Endothelial cell of umbilical vein (primary cell): ENCODE measurements around the gene VDAC2. TPM values are rescaled to one million over a fixed set of nuclear protein-coding genes. Genes with fewer than 3 reads are reported as not detected.

Source experiments
- BruUV-seq: library from RNA; stranded (reverse); fragments of 400-500 nt; replicated peaks from 2 replicates; lab custom pipeline; 2021; lab: Mats Ljungman, UMichigan
- CTCF ChIA-PET: fragments of 300-600, 350-600 bp; sonication (Branson Sonifier 250); formaldehyde crosslinking; loops from one replicate; lab custom pipeline; 2021; ENCODE audit warnings: antibody characterized with exemption, inconsistent platforms; lab: Charles Lee
- POLR2A ChIA-PET: fragments of 300-600, 350-600 bp; sonication (Branson Sonifier 250); formaldehyde crosslinking; loops from one replicate; lab custom pipeline; 2021; ENCODE audit warnings: antibody characterized with exemption, inconsistent platforms; lab: Charles Lee
- DNase-seq: peaks from one replicate; pipeline ENCODE4 v3.0.0-alpha.2; 2011; ENCODE audit warnings: low read depth, low spot score
- FAIRE-seq: peaks from 2 replicates; lab custom pipeline; 2011; peaks lifted over from hg19 to GRCh38; lab: Jason Lieb, UNC
- H2AFZ ChIP-seq: 2 replicates; pipeline ENCODE4 v1.6.0; 2012; ENCODE audit warnings: low read depth, low read length, control low read depth, inconsistent platforms
- H3K27ac ChIP-seq: 2 replicates; pipeline ENCODE4 v1.5.1; 2011; ENCODE audit warnings: low read depth, mild to moderate bottlenecking, control low read depth, low read length, moderate library complexity; ENCODE audit not compliant: insufficient read depth
- H3K27me3 ChIP-seq, 2 experiments: 2 replicates each; pipeline versions ENCODE4 v1.6.0 to v1.6.1; 2011; ENCODE audit warnings: low read length in 2 of 2, mixed read lengths in 1 of 2; ENCODE audit not compliant: control insufficient read depth in 2 of 2, insufficient read depth in 2 of 2
- H3K36me3 ChIP-seq, 2 experiments: 2 replicates in 1 of 2; 3 replicates in 1 of 2; pipeline ENCODE4 v1.5.1; 2011; ENCODE audit warnings: low read length in 2 of 2, mild to moderate bottlenecking in 1 of 2, moderate library complexity in 1 of 2; ENCODE audit not compliant: control insufficient read depth in 2 of 2, insufficient read depth in 2 of 2; ENCODE audit errors: extremely low read depth in 1 of 2
- H3K4me1 ChIP-seq: 3 replicates; pipeline ENCODE4 v1.5.1; 2011; ENCODE audit warnings: mild to moderate bottlenecking, low read length; ENCODE audit not compliant: control insufficient read depth, insufficient read depth; ENCODE audit errors: extremely low read depth
- H3K4me2 ChIP-seq: 2 replicates; pipeline ENCODE4 v1.6.1; 2011; ENCODE audit warnings: low read length, control low read depth, mixed read lengths; ENCODE audit not compliant: insufficient read depth
- H3K4me3 ChIP-seq, 3 experiments: fragments of 200-600 bp in 1 of 3; sonication (generic), shearing (Covaris generic) in 1 of 3; replicated peaks in 1 of 3; 2 replicates each; pipeline ENCODE4 v1.5.1; 2011 to 2016; ENCODE audit warnings: control low read depth in 3 of 3, low read length in 3 of 3, mild to moderate bottlenecking in 2 of 3, inconsistent platforms in 1 of 3, low read depth in 1 of 3, moderate library complexity in 1 of 3; ENCODE audit not compliant: insufficient read depth in 1 of 3
- H3K79me2 ChIP-seq: 2 replicates; pipeline ENCODE4 v1.6.0; 2012; ENCODE audit warnings: low read length, inconsistent platforms; ENCODE audit not compliant: control insufficient read depth, insufficient read depth
- H3K9ac ChIP-seq: replicated peaks from 2 replicates; pipeline ENCODE3; 2011; ENCODE audit warnings: low read length, control low read depth; ENCODE audit not compliant: insufficient read depth; ENCODE audit errors: extremely low read depth
- H3K9me1 ChIP-seq: replicated peaks from 3 replicates; pipeline ENCODE4 v1.6.0; 2011; ENCODE audit warnings: mild to moderate bottlenecking, low read length; ENCODE audit not compliant: control insufficient read depth, insufficient read depth; ENCODE audit errors: extremely low read depth
- H3K9me3 ChIP-seq: replicated peaks from 2 replicates; pipeline ENCODE4 v1.5.1; 2012; ENCODE audit warnings: low read length, inconsistent platforms; ENCODE audit not compliant: control insufficient read depth, insufficient read depth
- H4K20me1 ChIP-seq: replicated peaks from 2 replicates; pipeline ENCODE3; 2011; ENCODE audit warnings: mild to moderate bottlenecking, low read length; ENCODE audit not compliant: control insufficient read depth, insufficient read depth; ENCODE audit errors: extremely low read depth
- CTCF ChIP-seq, 2 donors: IDR thresholded peaks; 1 replicate in 1 of 2; 2 replicates in 1 of 2; pipeline ENCODE4 v1.5.1; 2011; ENCODE audit warnings: low read length in 2 of 2, mild to moderate bottlenecking in 2 of 2, moderate library complexity in 2 of 2, control low read depth in 1 of 2, inconsistent platforms in 1 of 2, low read depth in 1 of 2; ENCODE audit not compliant: insufficient read depth in 1 of 2; ENCODE audit errors: extremely low read depth in 1 of 2
- EZH2 ChIP-seq: IDR thresholded peaks from 2 replicates; pipeline ENCODE4 v1.6.1; 2012; ENCODE audit warnings: borderline replicate concordance, low read depth, mild to moderate bottlenecking, moderate library complexity, low read length, inconsistent platforms; ENCODE audit not compliant: severe bottlenecking
- FOS ChIP-seq: IDR thresholded peaks from 2 replicates; pipeline ENCODE4 v1.6.1; 2011; ENCODE audit warnings: mild to moderate bottlenecking, low read length, moderate library complexity, borderline replicate concordance; ENCODE audit not compliant: insufficient read depth
- GATA2 ChIP-seq: IDR thresholded peaks from 2 replicates; pipeline ENCODE4 v1.7.0; 2011; ENCODE audit warnings: low read depth, mild to moderate bottlenecking, moderate library complexity, mixed read lengths, low read length; ENCODE audit not compliant: insufficient read length, insufficient read depth
- JUN ChIP-seq: IDR thresholded peaks from 2 replicates; pipeline ENCODE4 v1.6.1; 2011; ENCODE audit warnings: borderline replicate concordance, low read depth; ENCODE audit not compliant: insufficient read length, insufficient read depth
- MAX ChIP-seq: IDR thresholded peaks from 2 replicates; pipeline ENCODE4 v1.6.1; 2011; ENCODE audit not compliant: insufficient read depth, insufficient read length
- MYC ChIP-seq: IDR thresholded peaks from one replicate; pipeline ENCODE4 v1.6.1; 2011; ENCODE audit warnings: mild to moderate bottlenecking, low read depth, low read length
- POLR2A ChIP-seq: IDR thresholded peaks from 2 replicates; pipeline ENCODE4 v1.6.1; 2012; ENCODE audit warnings: low read depth, mild to moderate bottlenecking, control low read depth, low read length
- POLR2AphosphoS5 ChIP-seq: IDR thresholded peaks from 2 replicates; pipeline ENCODE4 v1.6.1; 2012; ENCODE audit warnings: low read depth, mild to moderate bottlenecking, control low read depth, low read length, moderate library complexity; ENCODE audit not compliant: insufficient read depth
- dilution Hi-C: fragments of 300-500 bp; cut with MboI; formaldehyde crosslinking; loops from one replicate; pipeline ENCODE4 v1.15.0; 2019; ENCODE audit warnings: low sequenced_read_pairs; ENCODE audit not compliant: extremely low pct_ligation_motif_present
- intact Hi-C: fragments of 100-400 bp; cut with micrococcal nuclease; formaldehyde crosslinking; loops from one replicate; pipeline ENCODE4 v1.10.0; 2022
- polyA plus RNA-seq, 4 experiments: library from polyadenylated mRNA; depleted of rRNA in 3 of 4; stranded (reverse) in 3 of 4; unstranded in 1 of 4; fragments of >200 nt; gene quantifications; 2 replicates each; pipeline versions ENCODE4 v1.2.1 to v1.2.3, GENCODE V29; 2011 to 2012; ENCODE audit warnings: missing spikeins in 1 of 4
- total RNA-seq: library from RNA; stranded (reverse); gene quantifications from 2 replicates; pipeline ENCODE4 v1.2.3, GENCODE V29; 2021

Gene VDAC2
- total and polyA plus RNA-seq, 2 donors (not counting 3 experiments of a cell fraction or from before 2014, with no cell fraction given) = 89.3 to 222 TPM

- Histone ChIP-seq H3K27ac (no peak overlapping the region), H2AFZ (no peak overlapping the region), H3K4me3 (no peak overlapping the region), H3K36me3 (peaks cover 15 to 19% of the 10 kb centered on the region in 2 experiments), H3K27me3 (no peaks in the 10 kb centered on the region), H3K4me1 (peaks cover 57% of the 10 kb centered on the region), H4K20me1 (no peaks in the 10 kb centered on the region), H3K79me2 (peaks cover 48% of the 10 kb centered on the region), H3K9ac (no peak overlapping the region), H3K4me2 (no peak overlapping the region), H3K9me3 (no peaks in the 10 kb centered on the region), H3K9me1 (no peaks in the 10 kb centered on the region)
- FAIRE-seq (no peak), DNase-seq (no peak)
- dilution Hi-C loops = no loop called here
- intact Hi-C loops = loop anchor here (5.0 kb wide), 2 partner anchors 101 to 401 kb away; partner anchors contain the start of gene KAT6B
- no TSS peak for BruUV-seq
- ChIA-PET POLR2A (no interaction called here), CTCF (no interaction called here)
- TF ChIP-seq CTCF (IDR thresholded peaks at IDR 0.05; ENCODE audit: extremely low read depth in 1 of 2, insufficient read depth in 1 of 2, low read depth in 1 of 2, low read length in 2 of 2) = no peak
- TF ChIP-seq MAX = no peak
- no peak for TF ChIP-seq POLR2AphosphoS5
Measured at GRCh38 chr10:75228278-75228677, 17.7 kb downstream of the VDAC2 start.

- FAIRE-seq (no peak), DNase-seq (no peak)
- Histone ChIP-seq H3K4me3 (no peak overlapping the region), H3K79me2 (peaks cover 42% of the 10 kb centered on the region), H3K9me1 (no peaks in the 10 kb centered on the region), H3K9ac (no peak overlapping the region), H3K27me3 (no peaks in the 10 kb centered on the region), H3K27ac (peak overlapping the region; percentile 6), H3K4me1 (peaks cover 51% of the 10 kb centered on the region), H3K9me3 (no peaks in the 10 kb centered on the region), H4K20me1 (no peaks in the 10 kb centered on the region), H3K36me3 (peaks cover 12 to 15% of the 10 kb centered on the region in 2 experiments), H2AFZ (no peak overlapping the region), H3K4me2 (no peak overlapping the region)
- POLR2A ChIA-PET = no interaction called here
- intact Hi-C loops (loop anchor here (5.0 kb wide), 2 partner anchors 102 to 402 kb away; partner anchors contain the start of gene KAT6B), dilution Hi-C loops (no loop called here)
- TF ChIP-seq FOS = no peak
- no peak for TF ChIP-seq POLR2A
- TF ChIP-seq POLR2AphosphoS5 = no peak
- no peak for TF ChIP-seq MYC
- TF ChIP-seq JUN = no peak
- no peak for TF ChIP-seq EZH2
- no peak for TF ChIP-seq GATA2
- TF ChIP-seq MAX = no peak
- CTCF ChIA-PET = interaction anchor here (4.6 kb wide), 1 partner anchor 41 kb away, joined by 61 read pairs; no protein-coding TSS in a partner anchor
- BruUV-seq = no TSS peak
Measured at GRCh38 chr10:75228834-75229233, 18.2 kb downstream of the VDAC2 start.
